HG02884 (cell line): Measurements from ENCODE around the gene SNCAIP.

Experiments
- ATAC-seq: cut with Tn5 transposase; IDR thresholded peaks from one replicate; pipeline ENCODE4 v1.9.1; 2021; ENCODE audit warnings: mild to moderate bottlenecking, moderate library complexity; ENCODE audit not compliant: unreplicated experiment

SNCAIP gene

GRCh38 chr5:122394284-122394930 is 82.4 kb downstream of the SNCAIP start:
- no peak for ATAC-seq

DNA sequence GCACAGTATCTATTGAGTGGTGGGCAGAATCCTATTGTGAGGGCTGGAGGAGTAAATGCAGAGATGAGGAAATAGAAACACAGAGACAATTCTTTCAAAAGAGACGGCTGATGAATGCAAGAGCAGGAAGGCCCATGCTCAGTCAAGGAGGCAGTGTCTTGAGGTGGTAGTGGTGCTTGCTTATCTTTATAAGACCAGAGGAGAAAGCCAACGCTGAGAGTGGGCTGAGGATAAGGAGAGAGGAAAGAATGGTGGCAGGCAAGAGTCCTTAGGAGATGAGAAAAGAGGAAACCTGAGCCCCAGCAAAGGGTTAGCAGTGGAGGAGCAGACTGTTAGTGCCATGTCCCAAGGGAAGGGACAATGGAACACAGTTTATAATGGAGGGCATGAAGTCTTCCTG is 86.0 kb downstream of the SNCAIP start:
- ATAC-seq = no peak

GRCh38 chr5:122400341-122400740 is 88.3 kb downstream of the SNCAIP start:
- no peak for ATAC-seq

- ATAC-seq = no peak
Measured at GRCh38 chr5:122400938-122401337, 88.9 kb downstream of the SNCAIP start.

GRCh38 chr5:122401976-122402725 is 90.1 kb downstream of the SNCAIP start:
- ATAC-seq = no peak

DNA sequence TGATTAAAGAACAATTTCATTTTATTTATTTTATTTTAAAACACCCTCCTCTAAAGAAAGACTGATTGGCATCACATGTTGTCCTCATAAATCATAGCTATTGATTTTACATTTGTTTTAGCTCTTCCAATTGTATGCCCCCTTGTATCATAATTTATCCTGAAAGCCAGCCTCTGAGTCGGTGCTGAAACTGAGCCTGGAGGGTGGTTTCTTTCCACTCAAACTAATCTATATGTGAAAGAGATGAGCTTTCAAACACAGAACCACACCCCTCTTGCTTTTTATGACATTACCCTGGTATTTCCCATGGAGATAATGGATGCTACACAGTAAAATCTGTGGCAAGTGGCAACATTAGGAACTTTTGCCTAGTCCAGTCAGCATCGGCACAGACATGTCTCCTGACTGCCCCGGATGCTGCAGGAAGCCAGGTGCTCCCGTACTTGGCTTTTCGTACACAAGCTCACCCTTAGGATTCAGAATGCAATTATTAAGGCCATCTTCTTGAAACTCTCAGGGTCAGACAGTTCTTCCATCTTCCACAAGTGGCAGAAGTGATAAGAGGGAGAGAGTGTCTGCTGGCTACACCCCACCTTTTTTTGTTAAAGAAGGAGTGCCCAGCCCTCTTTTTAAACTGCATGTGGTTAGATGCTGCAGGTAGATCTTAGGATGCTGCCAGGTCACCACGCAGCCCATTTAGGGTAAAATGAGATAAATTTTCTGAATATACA is 91.1 kb downstream of the SNCAIP start:
- ATAC-seq = no peak

DNA sequence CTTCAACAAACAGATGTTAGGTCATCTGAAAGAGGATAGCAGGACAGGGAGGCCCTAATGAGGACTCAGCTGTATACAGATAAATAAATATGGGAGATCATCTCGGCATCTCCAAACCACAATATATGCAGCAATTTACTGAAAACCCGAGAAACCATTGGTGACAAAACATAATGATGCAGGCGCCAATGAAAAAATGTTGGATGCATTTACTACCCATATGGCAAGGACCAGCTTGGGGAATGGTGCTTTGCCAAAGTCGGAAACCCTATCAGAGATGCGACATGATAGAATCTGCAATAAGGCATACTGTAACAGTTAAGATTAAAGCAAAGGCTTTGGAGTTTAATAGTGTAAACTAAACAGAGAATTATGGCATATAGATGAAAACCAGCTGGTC is 92.0 kb downstream of the SNCAIP start:
- ATAC-seq = no peak

- ATAC-seq = no peak
Measured at GRCh38 chr5:122404653-122405362, 92.8 kb downstream of the SNCAIP start.

DNA sequence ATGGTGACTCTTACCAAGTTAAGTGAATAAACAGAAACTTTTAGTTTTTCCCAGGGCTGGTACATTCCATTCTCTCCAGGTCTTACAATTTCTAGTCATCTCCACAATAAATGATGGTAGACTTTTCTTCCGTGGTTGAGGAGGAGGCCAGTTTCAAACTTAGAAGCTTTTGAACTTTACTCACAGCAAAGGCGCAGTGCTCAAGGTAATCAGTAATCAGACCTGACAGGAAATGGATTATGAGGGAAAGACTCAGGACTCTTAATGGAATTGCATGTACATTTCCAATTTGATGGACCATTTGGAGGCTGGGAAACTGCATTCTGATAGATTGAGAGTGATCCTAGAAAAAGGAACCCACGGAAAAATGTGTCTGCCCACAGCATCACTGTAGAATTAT is 93.7 kb downstream of the SNCAIP start:
- no peak for ATAC-seq

- ATAC-seq = no peak
Measured at GRCh38 chr5:122406181-122406580, 94.1 kb downstream of the SNCAIP start.

DNA sequence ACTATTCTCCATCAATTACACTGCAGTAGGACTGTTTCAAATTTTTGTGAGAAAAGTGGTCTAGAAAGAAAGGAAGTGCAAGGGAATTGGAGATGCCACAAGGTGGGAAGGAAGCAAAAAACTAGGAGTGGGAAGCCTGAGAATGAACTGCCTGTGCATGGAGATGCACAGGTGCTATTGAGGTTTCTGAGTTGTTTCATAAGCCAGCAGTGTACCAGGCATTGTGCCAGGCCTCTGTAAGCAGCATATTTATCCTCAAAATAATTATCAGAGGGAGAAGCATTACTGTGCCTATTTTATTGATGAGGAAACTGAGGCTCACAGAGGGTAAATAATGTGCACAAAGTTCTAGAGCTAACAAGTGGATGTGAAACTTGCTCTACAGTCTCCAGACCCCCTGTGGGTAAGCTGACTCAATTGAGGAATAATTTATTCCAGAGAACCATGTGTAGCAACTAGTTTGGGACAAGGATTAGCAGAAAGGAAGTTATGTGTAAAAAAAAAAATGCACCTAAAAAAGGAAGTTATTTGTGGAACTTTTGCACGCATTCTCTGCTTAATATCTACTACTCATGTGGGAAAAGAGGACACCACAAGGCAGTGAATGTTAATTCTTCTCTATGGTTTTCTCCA is 96.7 kb downstream of the SNCAIP start:
- no peak for ATAC-seq

GRCh38 chr5:122412966-122413365 is 100.9 kb downstream of the SNCAIP start:
- ATAC-seq = peak; percentile 36

DNA sequence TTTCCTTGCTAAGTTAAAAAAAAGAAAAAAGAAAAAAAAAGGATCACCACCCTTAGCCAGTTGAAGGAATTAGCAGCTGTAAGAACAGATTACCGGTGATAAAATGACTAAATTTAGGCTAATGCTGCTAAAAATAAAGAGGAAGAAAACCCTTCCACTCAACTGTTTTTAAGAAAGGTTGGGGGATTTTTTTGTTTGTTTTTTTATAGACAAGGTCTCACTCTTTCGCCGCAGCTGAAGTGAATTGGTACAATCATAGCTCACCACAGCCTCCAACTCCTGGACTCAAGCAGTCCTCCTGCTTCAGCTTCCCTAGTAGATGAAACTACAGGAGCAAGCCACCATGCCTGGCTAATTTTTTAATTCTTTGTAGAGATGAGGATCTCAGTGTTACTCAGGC is 101.7 kb downstream of the SNCAIP start:
- peak; percentile 41 for ATAC-seq

DNA sequence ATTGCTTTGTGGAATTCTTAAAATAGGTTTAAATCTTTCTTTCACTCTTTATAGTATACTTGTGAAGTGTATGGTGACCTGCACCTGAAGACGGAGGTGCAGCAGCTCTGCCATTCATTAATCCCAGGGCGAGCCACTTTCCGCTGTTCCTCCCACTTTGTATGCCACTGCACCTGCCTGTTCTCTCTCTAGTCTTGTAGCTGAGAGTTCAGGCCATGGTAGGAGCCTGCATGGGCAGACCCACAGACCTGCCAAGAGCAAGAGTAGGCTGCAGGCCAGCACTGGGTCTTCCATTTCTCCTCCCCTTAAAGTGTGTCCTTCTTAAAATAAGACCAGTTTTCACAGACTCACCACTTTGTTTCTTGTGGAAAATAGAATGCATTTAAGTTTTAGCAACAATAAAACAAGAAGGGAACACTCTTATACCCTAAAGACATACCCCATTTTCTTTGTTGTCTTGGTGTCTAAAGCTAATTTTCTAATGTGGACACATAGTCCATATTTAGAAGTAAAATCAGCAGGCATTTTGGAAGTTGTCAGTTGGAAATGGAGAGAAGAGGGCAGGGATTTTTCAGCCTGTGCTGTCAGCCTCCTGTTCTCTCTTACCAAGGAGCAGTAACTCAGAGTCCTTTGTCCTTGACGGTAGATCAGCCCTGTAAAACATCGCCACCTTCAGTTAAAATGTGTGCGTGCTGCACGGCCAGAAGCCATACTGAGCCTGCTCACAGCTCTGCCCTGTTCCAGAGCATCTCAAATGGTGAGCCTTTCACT is 103.2 kb downstream of the SNCAIP start:
- peak; percentile 74 for ATAC-seq

DNA sequence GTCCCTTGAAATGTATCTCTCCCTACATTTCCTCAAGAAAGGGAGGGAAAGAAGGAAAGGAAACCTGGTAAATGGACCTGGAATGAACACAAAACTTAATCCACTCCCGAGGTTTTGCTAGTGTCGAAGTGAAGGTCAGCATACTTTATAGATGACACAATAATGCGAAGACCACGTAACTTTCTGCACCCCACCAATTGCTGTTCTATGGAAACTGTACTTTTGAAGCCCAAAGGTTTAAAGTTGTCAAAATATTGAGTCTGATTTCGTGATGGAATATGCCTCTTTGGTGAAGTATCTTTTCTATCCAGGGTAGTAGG is 103.7 kb downstream of the SNCAIP start:
- no peak for ATAC-seq

DNA sequence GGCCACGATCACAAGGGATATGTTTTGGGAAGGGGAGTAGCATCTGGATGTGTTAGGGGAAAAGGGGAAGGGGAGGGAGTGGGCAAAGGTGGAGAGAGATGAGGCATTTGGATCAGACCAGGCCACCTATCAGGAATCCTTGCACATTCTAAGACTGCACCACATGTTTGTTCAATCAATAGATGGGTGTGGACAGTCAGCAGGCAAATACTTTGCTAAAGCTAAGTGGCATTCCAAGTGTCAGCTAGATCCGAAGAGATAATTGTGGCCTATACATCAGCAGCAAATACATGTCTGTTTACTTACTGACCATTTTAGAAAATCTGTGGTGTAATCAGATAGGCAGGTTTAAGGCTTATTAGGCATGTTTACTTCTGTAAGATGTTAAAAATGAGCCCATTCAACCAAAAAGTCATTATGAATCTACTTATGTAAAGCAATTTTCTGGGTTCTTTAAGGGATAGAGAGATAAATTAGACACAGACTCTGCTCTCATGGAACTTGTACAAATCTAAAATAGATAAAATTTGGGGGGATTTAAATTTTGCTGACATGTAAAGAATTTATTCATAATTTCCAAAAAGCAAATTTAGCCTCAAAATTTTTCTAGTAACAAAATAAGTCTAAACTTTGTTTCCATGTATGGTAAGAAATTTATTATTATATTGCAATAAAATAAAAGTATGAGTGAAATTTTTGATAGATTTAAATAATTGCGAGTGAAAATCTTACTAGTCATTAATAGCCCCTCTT is 107.3 kb downstream of the SNCAIP start:
- no peak for ATAC-seq

- ATAC-seq = no peak
Measured at GRCh38 chr5:122420091-122420490, 108.1 kb downstream of the SNCAIP start.

GRCh38 chr5:122420537-122421236 is 108.7 kb downstream of the SNCAIP start:
- ATAC-seq = no peak
